GM18526 (cell line): ENCODE results near the gene CEMIP2.

Experiments
- POLR2A ChIP-seq: IDR thresholded peaks from 3 replicates; pipeline ENCODE4 v1.6.1; 2011; ENCODE audit not compliant: insufficient read length; ENCODE audit errors: extremely low read depth

Gene CEMIP2, protein sequence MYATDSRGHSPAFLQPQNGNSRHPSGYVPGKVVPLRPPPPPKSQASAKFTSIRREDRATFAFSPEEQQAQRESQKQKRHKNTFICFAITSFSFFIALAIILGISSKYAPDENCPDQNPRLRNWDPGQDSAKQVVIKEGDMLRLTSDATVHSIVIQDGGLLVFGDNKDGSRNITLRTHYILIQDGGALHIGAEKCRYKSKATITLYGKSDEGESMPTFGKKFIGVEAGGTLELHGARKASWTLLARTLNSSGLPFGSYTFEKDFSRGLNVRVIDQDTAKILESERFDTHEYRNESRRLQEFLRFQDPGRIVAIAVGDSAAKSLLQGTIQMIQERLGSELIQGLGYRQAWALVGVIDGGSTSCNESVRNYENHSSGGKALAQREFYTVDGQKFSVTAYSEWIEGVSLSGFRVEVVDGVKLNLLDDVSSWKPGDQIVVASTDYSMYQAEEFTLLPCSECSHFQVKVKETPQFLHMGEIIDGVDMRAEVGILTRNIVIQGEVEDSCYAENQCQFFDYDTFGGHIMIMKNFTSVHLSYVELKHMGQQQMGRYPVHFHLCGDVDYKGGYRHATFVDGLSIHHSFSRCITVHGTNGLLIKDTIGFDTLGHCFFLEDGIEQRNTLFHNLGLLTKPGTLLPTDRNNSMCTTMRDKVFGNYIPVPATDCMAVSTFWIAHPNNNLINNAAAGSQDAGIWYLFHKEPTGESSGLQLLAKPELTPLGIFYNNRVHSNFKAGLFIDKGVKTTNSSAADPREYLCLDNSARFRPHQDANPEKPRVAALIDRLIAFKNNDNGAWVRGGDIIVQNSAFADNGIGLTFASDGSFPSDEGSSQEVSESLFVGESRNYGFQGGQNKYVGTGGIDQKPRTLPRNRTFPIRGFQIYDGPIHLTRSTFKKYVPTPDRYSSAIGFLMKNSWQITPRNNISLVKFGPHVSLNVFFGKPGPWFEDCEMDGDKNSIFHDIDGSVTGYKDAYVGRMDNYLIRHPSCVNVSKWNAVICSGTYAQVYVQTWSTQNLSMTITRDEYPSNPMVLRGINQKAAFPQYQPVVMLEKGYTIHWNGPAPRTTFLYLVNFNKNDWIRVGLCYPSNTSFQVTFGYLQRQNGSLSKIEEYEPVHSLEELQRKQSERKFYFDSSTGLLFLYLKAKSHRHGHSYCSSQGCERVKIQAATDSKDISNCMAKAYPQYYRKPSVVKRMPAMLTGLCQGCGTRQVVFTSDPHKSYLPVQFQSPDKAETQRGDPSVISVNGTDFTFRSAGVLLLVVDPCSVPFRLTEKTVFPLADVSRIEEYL (N-terminal part only)

DNA sequence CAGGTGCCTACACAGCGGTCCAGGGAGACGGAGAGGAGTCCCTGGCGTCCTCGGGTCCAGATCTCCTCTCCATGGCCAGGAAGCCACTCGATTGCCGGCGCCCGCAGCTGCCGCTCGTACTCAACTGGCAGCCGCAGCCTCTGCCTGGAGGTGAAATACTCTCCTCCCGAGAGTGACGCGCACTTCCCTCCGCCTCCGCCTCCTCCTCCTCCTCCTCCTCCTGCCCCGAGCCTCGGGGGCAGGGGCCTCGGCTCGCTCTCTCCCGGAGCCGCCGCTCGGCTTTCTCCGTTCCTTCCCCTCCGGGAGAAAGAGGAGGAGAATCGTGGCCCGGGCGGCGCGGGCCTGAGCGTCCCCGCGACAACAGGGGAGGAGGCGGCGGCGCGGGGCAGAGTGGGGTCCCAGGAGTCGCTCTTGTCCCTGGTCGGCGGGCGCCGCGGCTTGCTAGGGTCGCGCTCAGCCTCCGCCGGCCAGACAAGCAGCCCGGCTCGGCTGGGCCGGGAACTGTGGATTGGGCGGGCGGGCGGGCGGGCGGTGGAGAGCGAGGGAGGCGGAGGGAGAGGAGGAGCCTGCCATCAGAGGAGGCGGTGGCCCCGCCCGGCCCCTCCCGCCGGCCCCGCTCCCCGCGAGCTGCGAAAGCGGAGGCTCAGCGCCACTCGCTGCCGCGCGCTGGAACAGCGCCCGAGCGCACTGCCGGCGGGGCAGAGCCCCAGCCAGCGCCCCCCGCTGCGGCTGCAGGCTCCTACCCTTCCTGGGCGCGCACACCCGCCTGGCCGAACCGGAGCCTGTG is at the start of gene CEMIP2:
CEMIP2 (minus strand) TSS at position 126 of the 787 bp plus-strand sequence. CDS start 18,140 bp downstream, outside the sequence.
- TF ChIP-seq POLR2A, result peak; percentile 81

DNA sequence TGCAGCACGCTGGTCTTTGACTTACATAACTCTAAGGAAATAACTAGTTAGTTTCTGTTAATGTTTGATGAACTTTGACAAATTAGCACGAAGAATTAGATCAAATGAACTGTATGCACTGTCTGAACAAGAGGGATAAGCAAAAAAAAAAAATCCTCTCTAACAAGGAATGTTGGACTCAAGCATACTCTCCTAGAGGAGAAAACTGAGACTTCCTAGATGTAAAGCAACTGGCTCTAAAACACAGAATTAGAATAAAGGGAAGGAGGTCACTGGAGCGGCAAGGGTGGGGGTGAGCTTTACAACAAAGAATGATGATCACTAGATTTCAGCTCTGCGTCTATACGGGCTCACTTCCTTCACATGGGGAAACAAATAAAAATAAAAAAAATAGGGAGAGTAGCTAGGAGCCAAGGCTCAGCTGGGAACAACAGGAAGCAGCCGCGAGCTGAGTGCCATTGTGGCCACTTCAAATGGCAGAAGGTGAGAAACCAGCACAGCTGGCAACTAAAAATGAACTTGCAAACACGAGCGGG is 48.7 kb upstream of the CEMIP2 start:
- no peak for TF ChIP-seq POLR2A

DNA sequence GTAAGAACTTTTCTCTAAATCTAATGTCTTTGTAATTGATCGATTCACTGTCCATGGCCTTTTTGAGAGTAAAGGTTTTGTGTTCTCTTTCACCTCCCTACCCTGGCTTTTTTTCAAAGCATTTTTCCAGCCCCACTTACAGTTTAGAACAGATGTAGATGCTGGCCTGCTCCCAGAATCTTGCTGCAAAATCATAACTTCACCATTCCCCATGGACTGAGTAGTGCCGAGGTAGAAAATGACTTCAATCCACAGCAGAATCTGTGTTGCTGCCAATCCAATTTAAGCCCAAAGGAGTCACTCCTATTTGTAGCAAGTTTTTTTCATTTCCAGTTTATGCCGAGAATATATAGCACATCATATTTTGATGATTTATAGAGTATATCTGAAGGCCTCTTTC is 46.5 kb upstream of the CEMIP2 start:
- no peak for TF ChIP-seq POLR2A

DNA sequence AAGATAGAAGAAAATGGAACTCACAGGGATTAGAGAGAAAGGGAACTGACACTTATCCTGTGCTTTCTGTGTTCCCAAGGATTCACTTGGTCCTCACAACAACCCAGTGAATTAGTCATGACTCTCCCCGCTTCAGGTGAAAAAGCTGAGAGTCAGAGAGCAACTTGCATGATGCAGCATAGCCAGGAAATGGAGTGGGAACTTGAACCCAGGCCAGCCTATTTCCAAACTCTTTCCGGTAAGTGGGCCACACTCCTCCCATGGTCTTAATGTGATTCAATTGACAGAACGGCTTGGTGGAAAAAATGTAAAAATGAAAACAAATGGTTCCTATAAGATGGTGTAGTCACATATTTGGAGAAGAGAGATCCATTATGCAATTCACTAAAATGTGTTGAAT is 45.9 kb upstream of the CEMIP2 start:
- no peak for TF ChIP-seq POLR2A

DNA sequence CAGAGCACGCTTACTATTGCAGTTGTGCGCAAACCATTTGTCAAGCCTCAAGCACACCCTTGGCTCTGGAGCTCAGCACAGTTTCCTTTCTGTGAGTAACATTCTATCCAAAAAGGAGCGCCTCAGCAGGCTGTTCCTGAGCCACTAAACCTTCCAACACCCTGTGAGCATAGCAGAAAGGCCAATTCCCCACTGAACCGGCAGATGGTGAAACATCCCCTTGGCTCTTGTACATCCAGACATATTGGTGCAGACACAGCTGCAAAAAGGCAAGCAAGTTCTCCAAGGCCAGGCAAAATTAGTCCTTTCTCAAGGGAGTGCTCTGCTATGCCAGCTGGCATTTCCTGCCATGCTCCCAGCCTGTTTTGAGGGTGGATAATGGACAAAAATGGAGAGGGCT is 44.1 kb upstream of the CEMIP2 start:
- TF ChIP-seq POLR2A, result no peak

DNA sequence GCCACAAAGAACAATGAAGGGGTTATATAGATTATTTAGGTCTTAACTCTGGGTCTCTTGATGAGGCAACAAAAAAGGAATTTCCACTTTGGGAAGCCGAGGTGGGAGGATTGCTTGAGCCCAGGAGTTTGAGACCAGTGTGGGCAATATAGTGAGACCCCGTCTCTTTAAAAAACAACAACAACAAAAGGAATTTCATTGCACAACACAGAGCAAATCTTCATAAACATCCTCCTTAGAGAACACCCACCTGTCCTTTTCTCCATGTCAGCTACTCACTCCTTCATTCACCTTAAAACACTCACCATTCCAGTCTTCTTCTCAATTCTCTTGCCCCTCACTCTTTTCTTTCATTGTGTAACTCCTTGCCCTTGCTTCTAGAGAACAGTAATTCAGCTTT is 39.8 kb upstream of the CEMIP2 start:
- TF ChIP-seq POLR2A, result no peak

DNA sequence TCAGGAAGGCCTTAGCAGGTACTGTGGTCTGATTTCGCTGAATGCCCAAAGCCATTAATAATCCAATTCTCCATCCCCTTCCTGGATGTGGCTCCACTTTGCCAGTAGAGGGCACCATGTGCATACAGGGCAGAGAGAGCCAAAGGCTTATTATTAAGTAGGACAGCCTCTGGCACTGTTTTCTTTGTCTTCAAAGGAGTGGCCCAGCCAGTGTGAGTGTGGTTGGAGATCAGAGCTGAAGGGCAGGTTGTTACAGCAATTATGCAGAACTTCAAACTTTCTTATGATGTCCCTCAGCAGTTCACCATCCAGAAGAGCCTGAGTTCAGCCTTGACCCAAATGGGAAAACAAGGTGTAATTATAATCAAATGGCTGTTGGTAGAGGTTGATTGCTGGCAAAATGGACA is 38.6 kb upstream of the CEMIP2 start:
- TF ChIP-seq POLR2A, result no peak

DNA sequence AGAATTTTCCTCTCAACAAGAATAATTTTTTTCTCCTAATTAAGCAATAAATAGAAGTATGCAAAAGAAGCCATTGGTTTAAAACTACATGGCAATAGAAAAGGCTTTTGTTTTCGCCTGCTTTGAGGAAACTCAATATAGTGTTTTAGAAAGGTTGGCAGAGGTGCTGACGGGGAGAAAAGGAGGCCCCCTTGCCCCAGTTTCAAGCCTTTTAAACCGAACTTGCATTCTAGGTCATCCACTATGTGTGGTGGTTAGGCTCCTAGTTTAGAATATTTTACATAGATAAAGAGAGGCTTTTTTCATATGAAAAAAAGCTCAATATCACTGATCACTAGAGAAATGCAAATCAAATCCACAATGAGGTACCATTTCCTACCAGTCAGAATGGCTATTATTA is 33.5 kb upstream of the CEMIP2 start:
- TF ChIP-seq POLR2A, result no peak

DNA sequence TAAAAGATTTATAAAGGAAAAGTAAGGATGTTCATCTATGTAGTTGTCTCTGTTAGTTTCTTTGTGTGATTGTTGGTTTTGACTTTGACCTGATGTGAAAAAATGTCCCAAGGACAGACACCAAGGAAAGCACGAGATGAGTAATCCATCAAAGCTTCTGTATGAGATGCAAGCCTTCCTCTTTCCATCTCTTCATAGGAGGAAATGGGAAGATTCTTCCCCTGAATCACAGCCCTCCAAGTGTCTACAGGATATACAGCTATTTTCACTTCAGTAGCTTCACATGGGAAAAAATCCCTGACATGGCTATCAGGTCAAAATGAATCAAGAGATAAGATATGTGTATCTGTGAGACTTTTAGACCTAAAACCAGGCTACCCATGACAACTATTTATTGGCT is 29.0 kb upstream of the CEMIP2 start:
- no peak for TF ChIP-seq POLR2A

DNA sequence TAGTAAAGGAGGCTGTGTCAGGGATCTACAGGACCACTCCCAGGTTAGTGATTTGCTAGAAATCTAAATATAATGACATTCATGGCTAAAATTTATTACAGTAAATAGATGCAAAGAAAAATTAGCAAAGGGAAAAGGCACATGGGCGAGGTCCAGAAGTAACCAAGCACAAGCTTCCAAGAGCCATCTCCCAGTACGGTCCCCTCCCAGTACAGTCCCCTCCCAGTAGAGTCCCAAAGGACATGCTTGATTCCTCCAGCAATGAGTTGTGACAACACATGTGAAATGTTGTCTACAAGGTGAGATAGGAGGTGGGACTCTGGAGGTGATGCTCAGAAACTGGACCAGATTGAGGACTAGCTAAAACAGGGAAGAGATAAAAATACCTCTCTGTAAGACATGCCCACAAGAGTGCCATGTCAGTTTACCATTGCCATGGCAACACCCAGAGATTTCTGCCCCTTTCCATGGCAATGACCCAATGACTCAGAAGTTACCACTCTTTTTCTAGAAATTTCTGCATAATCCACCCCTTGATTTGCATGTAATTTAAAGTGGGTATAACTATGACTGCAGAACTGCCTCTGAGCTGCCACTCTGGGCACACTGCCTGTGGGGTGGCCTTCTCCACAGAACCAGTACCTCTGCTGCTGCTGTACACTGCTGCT is 27.9 kb upstream of the CEMIP2 start:
- TF ChIP-seq POLR2A, result peak; percentile 30

DNA sequence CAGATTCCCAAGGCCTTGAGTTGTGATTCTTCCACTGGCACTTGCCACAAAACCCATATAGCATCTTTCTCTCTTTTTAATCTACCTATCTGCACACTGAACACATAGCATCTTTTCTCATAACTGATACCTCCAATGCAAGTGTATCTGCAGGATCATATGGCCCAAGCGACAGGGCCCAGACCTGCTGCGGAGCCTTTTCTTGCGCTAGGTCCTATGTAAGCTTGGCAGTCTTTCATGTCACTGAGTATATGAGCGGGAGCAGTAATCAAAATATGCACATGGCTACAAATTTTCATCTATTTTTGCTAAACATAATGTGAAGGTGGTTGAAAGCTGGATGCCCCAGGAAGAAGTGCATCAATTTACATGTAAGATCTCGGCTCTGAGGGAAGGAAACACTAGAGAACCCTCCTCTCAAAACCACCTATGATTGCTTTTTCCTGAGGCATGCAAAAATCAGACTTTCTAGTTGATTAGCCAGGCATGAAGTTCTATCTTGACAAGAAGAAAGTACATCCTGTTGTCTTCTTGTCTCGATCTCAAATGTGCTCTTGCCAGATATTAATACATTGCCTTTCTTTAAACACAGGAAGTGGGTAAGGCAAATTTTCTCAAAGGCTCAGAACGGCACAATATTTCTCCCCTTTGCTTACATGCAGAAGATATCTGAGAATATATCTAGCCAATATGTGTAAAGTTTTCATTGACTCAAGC is 26.9 kb upstream of the CEMIP2 start:
- TF ChIP-seq POLR2A, result no peak

DNA sequence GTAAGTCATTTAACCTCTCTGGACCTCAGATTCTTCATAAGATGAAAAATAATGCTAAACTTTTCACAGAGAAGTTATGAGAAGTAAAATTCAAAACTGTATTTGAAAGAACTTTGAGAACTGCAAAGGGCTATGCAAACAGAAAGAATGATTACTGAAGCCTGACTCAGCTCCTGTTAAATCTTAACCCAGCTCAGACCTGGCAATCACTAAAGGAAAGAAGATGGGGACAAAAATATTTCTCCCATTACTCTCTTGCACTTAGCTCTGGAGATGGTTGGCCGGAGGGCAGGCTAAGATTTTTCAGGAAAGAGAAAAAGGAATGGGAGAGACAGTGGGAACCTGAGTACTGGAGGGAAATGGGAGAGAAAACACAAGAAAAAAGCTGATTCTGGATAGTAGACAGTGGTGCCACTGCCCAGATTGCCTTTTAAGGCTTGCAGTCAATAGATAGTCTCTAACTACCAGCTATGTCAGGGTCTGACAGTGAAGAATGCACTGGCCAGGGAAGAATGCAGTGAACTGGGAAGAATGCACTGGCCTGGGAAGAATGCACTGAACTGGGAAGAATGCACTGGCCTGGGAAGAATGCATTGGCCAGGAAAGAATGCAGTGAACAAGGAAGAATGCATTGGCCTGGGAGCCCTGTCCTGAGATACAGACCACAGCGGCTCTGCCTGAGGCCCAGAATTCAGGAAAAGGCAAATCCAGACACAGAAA is 25.2 kb upstream of the CEMIP2 start:
- TF ChIP-seq POLR2A, result no peak
